Stimulated activated naive CD8-positive, alpha-beta T cell treated with anti-CD3 and anti-CD28 coated beads, Interleukin-15, Interleukin-2, amounts not matched to agents 100 U/mL and 50 U/mL, for 24 hours (primary cell): ENCODE measurements around the gene CIP2A.

Source experiments
- ATAC-seq: fragments of 150-1000 bp; cut with Tn5 transposase; one replicate; pipeline ENCODE4 v1.10.0; 2021
- DNase-seq: peaks from one replicate; pipeline ENCODE4 v3.0.0; 2021

Gene CIP2A

DNA sequence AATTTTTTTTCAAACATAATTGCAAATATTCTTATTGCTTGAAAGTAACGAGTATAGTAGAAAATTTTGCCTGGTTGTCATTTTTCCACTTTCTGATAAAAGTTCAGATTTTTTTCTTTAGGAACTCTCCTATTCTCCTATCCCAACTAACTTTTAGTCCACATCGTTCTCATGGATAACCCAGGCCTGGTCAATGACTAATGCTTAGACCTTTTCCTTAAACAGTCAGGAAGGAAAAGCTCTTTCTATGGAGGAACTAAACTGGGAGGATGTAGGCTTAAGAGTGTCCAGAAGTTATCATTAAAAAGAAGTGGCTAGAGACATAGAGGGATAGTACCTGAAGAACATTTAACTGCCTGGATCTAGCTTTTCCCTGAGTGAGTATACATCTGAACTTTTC is 26.7 kb downstream of the CIP2A start:
- no peak for ATAC-seq

GRCh38 chr3:108555966-108556581 is 33.2 kb downstream of the CIP2A start:
- DNase-seq (no peak), ATAC-seq (no peak)

More for the DNA sequence above, 26.7 kb downstream of the CIP2A start:
- no peak for DNase-seq

DNA sequence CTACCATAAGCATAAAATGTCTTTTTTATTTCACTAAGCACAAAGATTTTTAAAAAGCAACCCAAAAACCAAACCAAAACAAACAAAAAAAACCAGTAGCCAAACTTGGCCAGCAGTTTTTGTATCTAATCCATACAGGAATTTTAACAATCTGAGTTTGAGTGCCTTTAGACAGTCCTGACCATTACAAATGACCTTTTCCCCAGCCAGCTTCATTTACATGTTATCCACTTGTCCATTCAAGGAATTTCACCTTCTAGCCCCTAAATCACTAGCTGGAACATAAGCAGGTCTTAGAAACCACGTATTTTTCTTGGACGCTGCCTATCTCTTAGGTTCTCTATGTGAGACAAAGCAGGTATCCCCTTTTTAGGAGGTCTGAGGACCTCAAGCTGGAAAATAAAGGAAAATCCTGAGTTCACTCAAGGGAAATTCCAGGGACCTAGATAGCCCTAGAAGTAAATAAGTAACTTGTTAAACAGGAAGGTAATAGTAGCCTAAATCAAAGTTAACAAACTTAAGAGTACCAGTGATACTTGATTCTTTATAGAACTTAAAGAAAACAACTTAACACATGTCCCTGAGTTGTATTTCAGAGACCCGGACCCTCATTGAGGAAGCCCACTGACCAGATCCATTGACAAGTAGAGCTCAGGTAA is 34.2 kb downstream of the CIP2A start:
- DNase-seq = no peak
- ATAC-seq = no peak

DNA sequence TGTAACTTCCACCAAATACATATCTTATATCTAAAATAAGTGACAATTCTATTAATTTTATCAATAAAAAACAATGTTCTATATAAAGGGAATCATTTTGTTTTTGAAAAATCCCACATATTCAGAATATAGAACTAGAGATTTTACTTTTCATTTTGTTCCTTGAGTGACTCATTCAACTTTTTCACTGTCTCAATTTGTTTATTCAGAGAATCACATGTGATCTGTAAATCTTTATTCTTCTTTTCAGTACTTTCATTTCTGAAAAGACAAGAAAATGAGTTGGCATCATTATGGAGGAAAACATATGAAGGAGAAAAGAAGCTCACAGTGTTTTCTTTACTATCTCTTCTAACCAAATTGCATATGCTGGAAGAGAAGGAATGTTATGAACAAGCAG is 35.0 kb downstream of the CIP2A start:
- ATAC-seq (no peak), DNase-seq (no peak)

DNA sequence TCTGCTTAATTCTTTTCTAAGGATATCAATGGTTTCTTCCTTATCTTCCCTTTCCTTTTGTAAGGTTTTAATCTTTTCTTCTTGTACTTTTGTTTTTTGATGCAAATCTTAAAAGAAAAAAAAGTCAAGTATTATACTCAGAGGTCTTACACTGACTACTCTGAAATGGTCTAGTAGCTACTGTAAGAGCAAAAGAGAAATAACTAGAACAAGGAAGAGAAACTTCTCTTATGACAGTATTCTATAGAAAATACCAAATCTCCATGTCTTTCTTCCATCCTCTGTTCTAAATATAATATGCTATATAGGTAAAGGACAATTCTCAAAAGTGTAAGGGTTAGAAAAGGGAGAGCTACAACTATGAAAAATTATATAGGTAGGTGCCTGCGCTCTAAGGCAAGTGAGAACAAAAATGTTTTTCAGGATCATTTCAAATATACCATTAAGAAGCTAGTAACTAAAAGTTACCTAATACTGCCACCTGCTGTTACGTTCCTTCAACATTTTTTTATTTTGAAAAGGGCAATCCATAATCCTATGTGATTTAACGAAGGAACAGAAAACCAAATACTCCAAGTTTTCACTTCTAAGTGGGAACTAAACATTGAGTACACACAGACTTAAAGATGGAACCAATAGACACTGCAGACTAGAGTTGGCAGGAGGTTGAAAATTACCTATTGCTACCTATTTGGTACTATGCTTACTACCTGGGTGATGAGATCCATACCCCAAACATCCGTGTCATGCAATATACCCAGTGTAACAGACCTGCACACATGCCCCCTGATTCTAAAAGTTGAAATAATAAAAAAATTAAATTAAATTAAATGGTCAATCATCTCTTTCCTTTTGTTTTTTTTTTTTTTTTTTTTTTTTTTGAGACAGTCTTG is 36.7 kb downstream of the CIP2A start:
- ATAC-seq = peak; percentile 28
- DNase-seq = no peak

DNA sequence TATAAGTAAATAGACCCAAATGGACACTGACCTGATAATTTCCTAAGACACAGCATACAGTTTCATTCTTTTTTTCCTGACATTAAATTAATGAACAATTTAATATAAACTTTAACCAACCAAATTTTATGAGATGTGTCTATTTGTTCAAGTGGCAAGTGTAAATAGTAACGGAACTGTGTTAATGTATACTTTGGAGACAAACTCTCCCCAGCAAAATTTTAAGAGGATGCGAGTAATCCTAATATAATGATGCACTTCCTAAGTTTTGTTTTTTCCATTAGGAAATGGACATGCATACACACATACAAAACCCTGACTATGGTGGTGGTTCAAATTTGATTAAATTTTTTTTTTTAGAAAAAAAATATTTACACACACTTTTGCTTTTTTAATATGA is 40.4 kb downstream of the CIP2A start:
- ATAC-seq (no peak), DNase-seq (no peak)

DNA sequence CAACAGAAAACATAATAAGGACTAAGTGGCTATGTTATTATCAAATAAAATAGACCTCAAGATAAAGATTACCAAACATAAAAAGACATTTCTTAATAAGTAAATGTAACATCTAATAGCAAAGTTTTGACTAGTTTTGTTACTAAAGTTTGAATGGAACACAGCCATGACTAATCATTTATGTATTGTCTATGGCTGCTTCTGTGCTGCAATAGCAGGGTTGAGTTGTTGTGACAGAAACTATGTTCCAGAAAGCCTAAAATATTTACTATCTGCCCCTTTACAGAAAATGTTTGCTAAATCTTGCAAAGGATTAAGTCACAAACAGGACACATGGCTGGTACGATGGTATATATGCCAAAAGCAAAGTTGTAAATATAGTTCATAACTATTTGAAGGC is 40.9 kb downstream of the CIP2A start:
- DNase-seq (no peak), ATAC-seq (no peak)

DNA sequence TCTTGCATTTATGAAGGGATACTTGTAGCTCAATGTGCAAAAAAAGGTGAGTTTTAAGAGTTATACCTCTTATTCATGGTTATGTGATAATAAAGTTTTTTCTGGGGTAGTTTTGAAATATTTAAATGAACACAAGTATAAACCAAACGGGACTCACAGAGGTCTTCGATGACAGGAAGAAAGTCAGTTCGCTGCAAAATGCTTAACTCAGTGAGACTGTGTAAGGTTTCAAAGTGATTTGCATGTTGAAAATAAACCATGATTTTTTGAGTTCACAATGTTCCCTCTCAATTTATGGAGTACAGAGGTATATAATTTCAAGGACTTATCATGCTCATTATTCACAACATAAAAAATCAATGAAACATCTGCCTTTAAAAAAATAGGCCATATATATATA is 42.5 kb downstream of the CIP2A start:
- ATAC-seq (no peak), DNase-seq (no peak)

- ATAC-seq (no peak), DNase-seq (no peak)
These were observed 43.0 kb downstream of the CIP2A start for GRCh38 chr3:108546247-108546646.

GRCh38 chr3:108538083-108538482 is 51.2 kb downstream of the CIP2A start:
- no peak for ATAC-seq
- DNase-seq = no peak

DNA sequence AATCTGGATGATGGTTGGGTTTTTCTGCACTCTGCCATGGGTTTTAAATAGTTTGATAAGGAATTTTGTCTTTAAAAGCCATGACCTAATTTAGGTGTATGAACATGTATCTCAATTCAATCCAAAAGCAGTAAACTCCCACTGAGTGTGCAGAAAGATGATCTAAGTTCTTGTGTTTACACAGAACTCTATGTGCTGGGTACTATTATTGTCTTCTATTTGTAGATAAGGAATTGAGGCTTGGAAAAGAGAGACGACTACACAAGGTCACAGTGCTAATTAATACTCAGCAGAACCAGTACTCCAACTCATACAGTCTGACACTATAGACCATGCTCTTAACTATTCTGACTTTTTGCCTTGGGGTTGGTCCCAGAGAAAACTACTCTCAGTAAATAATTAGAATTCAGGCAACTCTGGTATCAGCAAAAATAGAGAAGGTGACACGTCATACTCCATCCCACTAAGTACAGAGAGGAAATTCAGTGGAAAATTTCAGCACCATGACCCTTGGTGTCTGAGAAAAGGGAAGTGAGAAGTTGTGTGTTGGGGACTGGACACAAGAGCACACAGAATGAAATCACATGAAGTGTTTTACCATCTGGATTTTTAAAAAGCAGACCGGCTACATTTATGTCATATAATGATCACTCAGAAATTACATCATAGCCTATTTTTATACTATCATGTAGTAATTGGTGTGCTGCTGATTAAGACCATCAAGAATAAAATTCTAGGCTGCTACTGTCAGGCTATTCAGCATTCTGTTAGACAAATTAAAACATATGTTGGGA is 60.6 kb downstream of the CIP2A start:
- DNase-seq (no peak), ATAC-seq (no peak)

DNA sequence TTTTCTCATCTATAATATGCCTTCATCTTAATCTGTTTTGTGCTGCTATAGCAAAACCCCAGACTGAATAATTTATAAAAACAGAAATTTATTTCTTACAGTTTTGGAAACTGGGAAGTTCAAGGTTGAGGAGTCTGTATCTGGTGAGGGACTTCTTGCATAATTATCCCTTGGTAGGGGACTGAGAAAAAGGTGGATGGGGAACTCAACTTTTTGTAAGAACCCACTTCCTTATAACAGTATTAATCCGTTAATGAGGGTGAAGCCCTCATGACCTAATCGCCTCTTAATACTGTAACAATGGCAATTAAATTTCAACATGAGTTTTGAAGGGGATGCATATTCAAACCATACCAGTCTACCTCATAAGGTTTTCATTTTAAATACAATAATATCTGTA is 61.4 kb downstream of the CIP2A start:
- no peak for ATAC-seq
- DNase-seq = no peak

DNA sequence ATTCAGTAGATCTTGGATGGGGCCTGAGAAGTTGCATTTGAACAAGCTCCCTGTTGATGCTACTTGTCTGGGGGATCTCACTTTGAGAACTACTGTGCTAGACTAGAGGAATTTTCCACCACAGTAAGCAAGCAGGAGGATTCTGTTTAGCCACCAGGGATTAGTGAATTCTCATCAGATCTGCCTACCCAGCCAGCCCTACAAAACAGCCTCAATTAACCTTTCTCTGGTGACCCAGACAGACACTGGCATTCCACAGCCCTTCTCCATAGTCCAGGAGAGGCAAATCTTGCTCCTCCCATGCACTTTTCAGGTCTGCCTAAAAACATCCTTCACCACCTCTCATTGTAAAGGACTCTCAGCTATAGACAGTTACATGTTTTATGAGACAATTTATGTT is 62.1 kb downstream of the CIP2A start:
- DNase-seq = no peak
- no peak for ATAC-seq

DNA sequence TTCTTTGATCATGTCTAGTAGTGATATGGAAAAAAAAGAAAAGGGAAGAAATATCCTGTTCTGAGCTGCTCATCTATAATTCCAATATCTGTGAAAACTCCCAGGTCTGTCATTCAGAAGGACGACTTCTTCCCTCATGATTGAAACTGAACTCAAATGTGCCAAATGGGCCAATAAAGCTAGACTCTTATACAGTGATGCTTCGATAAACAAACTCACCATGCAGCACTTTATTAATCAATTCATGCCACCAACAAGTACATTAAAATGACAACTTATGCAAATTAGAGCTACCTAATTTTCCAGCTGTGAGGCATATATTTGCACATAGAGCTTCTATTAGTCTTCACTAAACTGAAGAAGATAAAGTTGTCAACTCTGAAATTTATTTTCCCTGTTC is 63.3 kb downstream of the CIP2A start:
- DNase-seq (no peak), ATAC-seq (no peak)

GRCh38 chr3:108525256-108525655 is 64.0 kb downstream of the CIP2A start:
- ATAC-seq (no peak), DNase-seq (no peak)

DNA sequence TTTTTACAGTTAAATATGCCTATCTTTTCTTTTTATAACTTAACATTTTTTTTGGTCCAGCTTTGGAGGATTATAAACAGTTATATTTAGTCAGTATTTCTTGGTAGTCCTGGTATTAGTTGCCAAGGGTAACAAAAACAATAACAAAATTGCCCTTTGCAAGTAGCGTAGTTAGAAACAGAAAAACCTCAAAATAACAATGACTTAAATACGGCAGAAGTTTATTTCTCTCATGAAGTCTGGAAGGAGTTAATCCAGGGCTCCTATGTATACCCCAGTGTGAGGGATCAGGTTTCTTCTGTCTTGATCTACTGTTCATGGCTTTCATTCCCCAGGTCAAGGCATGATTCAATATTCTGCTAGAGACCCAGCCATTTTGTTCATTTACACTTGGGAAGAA is 64.7 kb downstream of the CIP2A start:
- DNase-seq (no peak), ATAC-seq (no peak)

- DNase-seq = no peak
- no peak for ATAC-seq
These were observed 70.3 kb downstream of the CIP2A start for GRCh38 chr3:108518895-108519294.

DNA sequence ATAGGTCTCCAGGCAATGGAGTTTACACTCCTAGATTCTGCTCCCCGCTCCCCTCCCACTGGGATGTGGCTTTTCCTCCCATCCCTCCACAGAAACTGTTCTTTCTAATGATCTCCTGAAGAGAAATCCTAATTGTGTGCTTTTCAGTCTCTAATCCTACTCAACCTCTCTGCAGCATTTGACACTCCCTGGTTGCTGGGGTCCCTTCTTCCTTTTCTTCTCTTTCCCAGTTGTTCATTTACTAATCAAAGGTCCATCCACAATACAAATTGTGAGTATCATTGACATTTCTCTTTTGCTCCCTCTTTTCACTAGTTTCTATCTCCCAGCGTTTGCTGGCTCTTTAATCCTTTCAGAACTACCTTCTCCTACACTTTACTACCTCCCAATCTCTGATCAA is 72.4 kb downstream of the CIP2A start:
- no peak for DNase-seq
- ATAC-seq = no peak

- no peak for ATAC-seq
- no peak for DNase-seq
These were observed 75.3 kb downstream of the CIP2A start for GRCh38 chr3:108513961-108514360.

DNA sequence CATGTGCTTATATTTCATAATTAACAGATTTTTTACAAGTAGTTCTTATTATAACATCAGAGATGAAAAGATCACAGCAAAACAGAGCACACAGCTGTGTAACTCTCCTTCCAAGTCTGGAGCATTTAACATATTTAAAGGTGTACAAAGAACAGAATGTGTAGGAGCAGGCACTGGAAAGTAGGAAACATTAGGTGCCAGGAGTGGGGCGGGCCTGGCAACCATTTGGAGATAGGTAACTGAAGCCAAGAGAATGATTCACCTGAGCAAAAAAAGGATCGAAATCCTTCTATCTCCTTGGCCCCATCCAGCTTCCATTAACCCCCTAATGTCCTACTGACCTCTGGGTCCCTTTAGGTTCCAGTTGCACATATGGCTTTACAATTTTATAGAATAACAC is 76.6 kb downstream of the CIP2A start:
- DNase-seq (no peak), ATAC-seq (no peak)

- no peak for ATAC-seq
- DNase-seq = no peak
These were observed 77.7 kb downstream of the CIP2A start for GRCh38 chr3:108511490-108511889.

GRCh38 chr3:108511055-108511454 is 78.2 kb downstream of the CIP2A start:
- DNase-seq (no peak), ATAC-seq (no peak)

DNA sequence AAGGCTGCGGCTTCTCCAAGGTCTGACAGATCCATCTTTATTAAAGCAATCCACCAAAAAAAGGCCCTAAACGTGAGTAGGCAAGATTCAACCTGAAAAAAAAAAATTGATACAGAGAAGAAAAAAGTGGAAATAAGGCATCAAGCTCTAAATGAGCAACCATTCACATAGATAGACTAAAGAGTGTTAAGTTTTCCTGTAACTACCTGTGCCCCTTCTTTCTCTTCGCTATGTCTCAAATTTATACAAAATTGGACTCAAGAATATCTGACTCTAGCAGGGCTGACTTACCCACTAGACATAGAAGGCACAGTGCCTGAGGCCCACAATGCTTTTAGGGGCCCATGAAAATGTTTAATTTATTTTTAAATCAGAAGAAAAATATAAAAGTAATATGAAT is 78.7 kb downstream of the CIP2A start, which contains the start of gene MYH15:
TSS of gene MYH15 (minus strand) at position 101 of the 400 bp plus-strand sequence. CDS start at position 35, 66 bp downstream.
- ATAC-seq = no peak
- no peak for DNase-seq
